ENCODE data around the gene ZFAND6.
A peak's percentile ranks its signal among the peaks of the same experiment; 100 is the strongest.

GRCh38 chr15:80152180-80152895, 92.9 kb downstream of the ZFAND6 start:
- TF ChIP-seq, protein P1, sequence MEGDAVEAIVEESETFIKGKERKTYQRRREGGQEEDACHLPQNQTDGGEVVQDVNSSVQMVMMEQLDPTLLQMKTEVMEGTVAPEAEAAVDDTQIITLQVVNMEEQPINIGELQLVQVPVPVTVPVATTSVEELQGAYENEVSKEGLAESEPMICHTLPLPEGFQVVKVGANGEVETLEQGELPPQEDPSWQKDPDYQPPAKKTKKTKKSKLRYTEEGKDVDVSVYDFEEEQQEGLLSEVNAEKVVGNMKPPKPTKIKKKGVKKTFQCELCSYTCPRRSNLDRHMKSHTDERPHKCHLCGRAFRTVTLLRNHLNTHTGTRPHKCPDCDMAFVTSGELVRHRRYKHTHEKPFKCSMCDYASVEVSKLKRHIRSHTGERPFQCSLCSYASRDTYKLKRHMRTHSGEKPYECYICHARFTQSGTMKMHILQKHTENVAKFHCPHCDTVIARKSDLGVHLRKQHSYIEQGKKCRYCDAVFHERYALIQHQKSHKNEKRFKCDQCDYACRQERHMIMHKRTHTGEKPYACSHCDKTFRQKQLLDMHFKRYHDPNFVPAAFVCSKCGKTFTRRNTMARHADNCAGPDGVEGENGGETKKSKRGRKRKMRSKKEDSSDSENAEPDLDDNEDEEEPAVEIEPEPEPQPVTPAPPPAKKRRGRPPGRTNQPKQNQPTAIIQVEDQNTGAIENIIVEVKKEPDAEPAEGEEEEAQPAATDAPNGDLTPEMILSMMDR (IDR thresholded peaks at IDR 0.05) = no peak
- TF ChIP-seq POLR2AphosphoS5 (IDR thresholded peaks at IDR 0.05) (peak in 1 of 3 donors; percentile 12), POLR2A (IDR thresholded peaks at IDR 0.05) (no peak)

Data from breast epithelium (tissue), 3 donors.